ENCODE results near the gene AFF4.
"Not testable (repeated sequence)": the region's sequence is repeated elsewhere in the genome, so short reads cannot be mapped to it uniquely, and the experiment has no call there.

The AFF4 gene

DNA sequence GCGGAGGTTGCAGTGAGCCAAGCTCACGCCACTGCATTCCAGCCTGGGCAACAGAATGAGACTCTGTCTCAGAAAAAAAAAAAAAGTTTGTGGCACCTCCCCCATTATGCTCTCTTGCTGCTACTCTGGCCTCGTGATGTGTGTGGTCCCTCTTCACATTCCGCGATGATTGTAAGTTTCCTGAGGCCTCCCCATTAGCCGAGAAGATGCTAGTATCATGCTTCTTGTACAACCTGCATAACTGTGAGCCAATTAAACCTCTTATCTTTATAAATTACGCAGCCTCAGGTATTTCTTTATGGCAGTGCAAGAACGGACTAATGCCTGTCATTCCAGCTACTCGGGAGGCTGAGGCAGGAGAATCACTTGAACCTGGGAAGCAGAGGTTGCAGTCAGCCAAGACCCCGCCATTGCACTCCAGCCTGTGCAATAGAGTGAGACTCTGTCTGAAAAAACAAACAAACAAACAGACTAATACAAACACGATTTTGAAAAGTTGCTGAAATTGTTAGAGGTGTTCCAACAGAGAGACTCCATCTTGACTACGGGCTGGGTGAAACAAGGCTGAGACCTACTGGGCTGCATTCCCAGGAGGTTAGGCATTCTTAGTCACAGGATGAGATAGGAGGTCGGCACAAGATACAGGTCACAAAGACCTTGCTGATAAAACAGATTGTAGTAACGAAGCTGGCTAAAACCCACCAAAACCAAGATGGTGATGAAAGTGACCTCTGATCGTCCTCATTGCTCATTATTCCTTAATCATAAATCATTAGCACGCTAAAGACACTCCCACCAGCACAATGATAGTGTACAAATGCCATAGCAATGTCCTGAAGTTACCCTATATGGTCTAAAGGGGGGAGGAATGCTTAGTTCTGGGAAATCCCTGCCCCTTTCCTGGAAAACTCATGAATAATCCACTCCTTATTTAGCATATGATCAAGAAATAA is 8.3 kb upstream of the AFF4 start:
- Mint-ChIP-seq H3K27ac (no peak overlapping the region), H3K27me3 (ENCODE audit: low read depth) (peaks cover 3% of the 10 kb centered on the region), H3K36me3 (ENCODE audit: low read depth) (no peaks in the 10 kb centered on the region), H3K4me3 (no peak overlapping the region), H3K9me3 (peaks cover 6% of the 10 kb centered on the region), H3K4me1 (no peaks in the 10 kb centered on the region)
- TF ChIP-seq, protein P1, sequence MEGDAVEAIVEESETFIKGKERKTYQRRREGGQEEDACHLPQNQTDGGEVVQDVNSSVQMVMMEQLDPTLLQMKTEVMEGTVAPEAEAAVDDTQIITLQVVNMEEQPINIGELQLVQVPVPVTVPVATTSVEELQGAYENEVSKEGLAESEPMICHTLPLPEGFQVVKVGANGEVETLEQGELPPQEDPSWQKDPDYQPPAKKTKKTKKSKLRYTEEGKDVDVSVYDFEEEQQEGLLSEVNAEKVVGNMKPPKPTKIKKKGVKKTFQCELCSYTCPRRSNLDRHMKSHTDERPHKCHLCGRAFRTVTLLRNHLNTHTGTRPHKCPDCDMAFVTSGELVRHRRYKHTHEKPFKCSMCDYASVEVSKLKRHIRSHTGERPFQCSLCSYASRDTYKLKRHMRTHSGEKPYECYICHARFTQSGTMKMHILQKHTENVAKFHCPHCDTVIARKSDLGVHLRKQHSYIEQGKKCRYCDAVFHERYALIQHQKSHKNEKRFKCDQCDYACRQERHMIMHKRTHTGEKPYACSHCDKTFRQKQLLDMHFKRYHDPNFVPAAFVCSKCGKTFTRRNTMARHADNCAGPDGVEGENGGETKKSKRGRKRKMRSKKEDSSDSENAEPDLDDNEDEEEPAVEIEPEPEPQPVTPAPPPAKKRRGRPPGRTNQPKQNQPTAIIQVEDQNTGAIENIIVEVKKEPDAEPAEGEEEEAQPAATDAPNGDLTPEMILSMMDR (IDR thresholded peaks at IDR 0.05; ENCODE audit: unreplicated experiment in 3 of 3): no peak

DNA sequence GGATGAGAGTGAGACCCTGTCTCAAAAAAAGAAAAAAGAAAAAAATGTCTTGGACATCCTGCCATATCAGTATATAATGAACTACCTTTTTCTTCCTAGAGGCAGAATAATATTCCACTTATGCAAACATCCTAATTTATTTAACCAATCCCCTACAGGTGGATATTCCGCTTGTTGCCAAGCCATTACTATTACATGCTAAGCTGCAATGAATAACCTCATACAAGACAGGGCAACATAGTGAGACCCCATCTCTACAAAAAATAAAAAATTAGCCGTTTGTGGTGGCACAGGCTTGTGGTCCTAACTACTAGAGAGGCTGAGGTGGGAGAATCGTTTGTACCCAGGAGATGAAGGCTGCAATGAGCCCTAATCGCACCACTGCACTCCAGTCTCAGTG is 1.7 kb upstream of the AFF4 start:
- peaks cover 3% of the 10 kb centered on the region for H3K27me3 Mint-ChIP-seq (ENCODE audit: low read depth)
- H3K27ac Mint-ChIP-seq: peak overlapping the region in 2 of 3 experiments; percentile 44 to 63
- peak overlapping the region; percentile 19 to 100 (median 54) for H3K4me3 Mint-ChIP-seq
- TF ChIP-seq, protein P1 (IDR thresholded peaks at IDR 0.05; ENCODE audit: unreplicated experiment in 3 of 3): no peak
- H3K4me1 Mint-ChIP-seq: peaks cover 15% of the 10 kb centered on the region
- peaks cover 5% of the 10 kb centered on the region for H3K36me3 Mint-ChIP-seq (ENCODE audit: low read depth)
- H3K9me3 Mint-ChIP-seq: no peaks in the 10 kb centered on the region

DNA sequence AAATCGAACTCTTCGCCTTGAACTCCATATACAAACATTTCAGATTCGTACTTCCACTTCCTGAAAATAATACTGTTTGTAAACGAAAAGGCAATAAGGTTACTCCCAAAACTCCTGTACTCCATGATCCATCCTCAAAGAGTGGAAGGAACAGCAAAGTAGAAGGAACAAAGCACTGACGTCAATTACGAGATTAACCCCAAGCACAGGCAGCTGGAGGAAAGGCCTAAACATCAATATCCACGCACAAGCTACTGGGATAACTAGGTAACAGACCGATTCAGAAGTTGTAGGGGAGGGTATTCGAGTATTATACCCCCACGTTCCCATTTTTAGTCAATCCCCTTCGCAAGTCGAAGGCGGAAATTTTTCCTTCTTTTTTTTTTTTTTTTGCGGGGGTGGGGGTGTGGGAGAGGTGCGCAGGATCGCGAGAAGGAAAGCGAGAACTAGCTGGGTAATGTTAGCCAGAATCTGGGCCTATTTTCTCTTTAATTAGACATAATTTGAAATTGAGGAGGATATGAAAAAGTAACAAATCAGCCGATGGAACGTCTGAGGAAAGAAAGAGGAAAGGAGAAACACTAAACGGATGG is 909 bp downstream of the AFF4 start:
- H3K4me1 Mint-ChIP-seq: peaks cover 18% of the 10 kb centered on the region
- peak overlapping the region; percentile 100 for H3K27ac Mint-ChIP-seq
- TF ChIP-seq, protein P1 (IDR thresholded peaks at IDR 0.05; ENCODE audit: unreplicated experiment in 3 of 3): no peak
- H3K9me3 Mint-ChIP-seq: no peaks in the 10 kb centered on the region
- peak overlapping the region; percentile 97 to 100 (median 100) for H3K4me3 Mint-ChIP-seq
- H3K27me3 Mint-ChIP-seq (ENCODE audit: low read depth): peaks cover 3% of the 10 kb centered on the region
- peaks cover 14% of the 10 kb centered on the region for H3K36me3 Mint-ChIP-seq (ENCODE audit: low read depth)

DNA sequence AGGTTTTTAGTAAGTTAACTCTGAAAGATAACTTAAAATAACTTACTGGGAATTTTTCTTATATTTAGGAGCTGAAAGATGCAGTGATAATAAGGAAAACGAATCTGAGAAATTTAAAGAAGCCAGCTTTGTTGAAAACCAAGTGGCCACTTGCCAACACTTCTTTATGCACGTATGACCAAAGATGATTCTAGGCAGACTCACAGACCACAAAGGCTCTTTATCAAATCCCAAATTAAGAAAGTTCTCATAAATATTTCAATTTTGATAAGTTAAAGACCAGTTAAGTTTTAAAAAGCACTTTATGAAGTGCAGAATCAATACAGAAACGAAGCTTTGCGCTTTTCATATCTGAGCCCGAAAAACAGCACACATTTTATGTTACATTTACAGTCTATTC is 1.5 kb downstream of the AFF4 start:
- TF ChIP-seq, protein P1 (IDR thresholded peaks at IDR 0.05; ENCODE audit: unreplicated experiment in 3 of 3): no peak
- no peaks in the 10 kb centered on the region for H3K9me3 Mint-ChIP-seq
- peak overlapping the region; percentile 97 to 100 (median 100) for H3K4me3 Mint-ChIP-seq
- H3K4me1 Mint-ChIP-seq: peaks cover 18% of the 10 kb centered on the region
- peaks cover 3% of the 10 kb centered on the region for H3K27me3 Mint-ChIP-seq (ENCODE audit: low read depth)
- H3K27ac Mint-ChIP-seq: peak overlapping the region; percentile 100
- peaks cover 14% of the 10 kb centered on the region for H3K36me3 Mint-ChIP-seq (ENCODE audit: low read depth)

DNA sequence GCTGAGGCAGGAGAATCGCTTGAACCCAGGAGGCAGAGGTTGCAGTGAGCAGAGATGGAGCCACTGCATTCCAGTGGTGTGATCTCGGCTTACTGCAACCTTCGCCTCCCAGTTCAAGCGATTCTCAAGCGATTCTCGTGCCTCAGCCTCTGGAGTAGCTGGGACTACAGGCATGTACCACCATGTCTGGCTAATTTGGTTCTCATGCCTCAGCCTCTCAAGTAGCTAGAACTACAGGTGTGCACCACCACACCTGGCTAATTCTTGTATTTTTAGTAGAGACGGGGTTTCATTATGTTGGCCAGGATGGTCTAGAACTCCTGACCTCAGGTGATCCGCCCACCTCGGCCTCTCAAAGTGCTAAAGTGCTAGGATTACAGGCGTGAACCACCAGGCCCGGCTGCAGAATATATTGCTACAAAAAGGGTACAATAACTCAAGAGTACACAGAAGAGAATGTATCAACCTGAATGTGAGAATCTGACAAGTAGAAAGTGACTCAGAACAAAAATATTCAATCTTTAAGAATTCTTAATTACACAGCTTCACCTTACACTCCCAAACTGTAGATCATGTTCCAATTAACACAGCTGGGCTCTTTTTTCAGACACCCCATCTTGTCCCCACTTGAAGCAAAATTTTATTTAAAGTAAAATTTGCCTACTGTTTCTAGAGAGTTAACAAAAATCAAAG is 2.2 kb downstream of the AFF4 start:
- H3K27me3 Mint-ChIP-seq (ENCODE audit: low read depth); H3K9me3 Mint-ChIP-seq: not testable (repeated sequence)
- H3K27ac Mint-ChIP-seq: peak overlapping the region; percentile 100
- H3K4me1 Mint-ChIP-seq: peaks cover 18% of the 10 kb centered on the region
- peaks cover 14% of the 10 kb centered on the region for H3K36me3 Mint-ChIP-seq (ENCODE audit: low read depth)
- peak overlapping the region; percentile 97 to 100 (median 100) for H3K4me3 Mint-ChIP-seq

DNA sequence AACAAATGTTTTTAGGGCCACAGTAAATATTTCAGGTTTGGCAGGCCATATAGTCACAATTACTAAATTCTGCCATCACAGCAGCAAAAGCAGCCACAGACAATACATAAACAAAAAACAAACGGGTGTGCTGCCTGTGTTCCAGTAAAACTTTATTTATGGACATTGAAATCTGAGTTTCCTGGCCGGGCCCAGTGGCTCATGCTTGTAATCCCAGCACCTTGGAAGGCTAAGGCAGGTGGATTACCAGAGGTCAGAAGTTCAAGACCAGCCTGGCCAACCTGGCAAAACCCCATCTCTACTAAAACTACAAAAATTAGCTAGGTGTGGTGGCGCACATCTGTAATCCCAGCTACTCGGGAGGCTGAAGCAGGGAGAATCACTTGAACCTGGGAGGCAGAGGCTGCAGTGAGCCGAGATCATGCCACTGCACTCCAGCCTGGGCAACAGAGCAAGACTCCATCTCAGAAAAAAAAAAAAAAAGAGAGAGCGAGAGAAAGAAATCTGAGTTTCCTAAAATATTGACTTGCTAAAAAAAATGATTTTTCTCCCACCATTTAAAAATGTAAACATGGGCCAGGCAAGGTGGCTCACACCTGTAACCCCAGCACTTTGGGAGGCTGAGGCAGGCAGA is 7.2 kb downstream of the AFF4 start:
- not testable (repeated sequence) for H3K27ac Mint-ChIP-seq; H3K9me3 Mint-ChIP-seq; H3K4me3 Mint-ChIP-seq; H3K27me3 Mint-ChIP-seq (ENCODE audit: low read depth)
- Mint-ChIP-seq H3K4me1 (peaks cover 23% of the 10 kb centered on the region), H3K36me3 (ENCODE audit: low read depth) (peaks cover 47% of the 10 kb centered on the region)
